Muscle of arm (tissue), 12 donors: ENCODE results near the gene ADI1. TPM values are rescaled to one million over a fixed set of nuclear protein-coding genes. Genes with fewer than 3 reads are reported as not detected.
"Not testable (repeated sequence)": the region's sequence is repeated elsewhere in the genome, so short reads cannot be mapped to it uniquely, and the experiment has no call there.

Source experiments
- DNase-seq: peaks from one replicate; pipeline ENCODE4 v3.0.0-alpha.2; 2013
- polyA plus RNA-seq, 12 donors: library from polyadenylated mRNA; unstranded; fragments of 120-200 nt; gene quantifications; one replicate each; pipeline ENCODE4 v1.2.1, GENCODE V29; 2013; ENCODE audit not compliant: insufficient read length in 12 of 12

ADI1 gene
- polyA plus RNA-seq, 12 donors = 43.1 to 73.4 (median 62.7) TPM; not detected in 1

DNA sequence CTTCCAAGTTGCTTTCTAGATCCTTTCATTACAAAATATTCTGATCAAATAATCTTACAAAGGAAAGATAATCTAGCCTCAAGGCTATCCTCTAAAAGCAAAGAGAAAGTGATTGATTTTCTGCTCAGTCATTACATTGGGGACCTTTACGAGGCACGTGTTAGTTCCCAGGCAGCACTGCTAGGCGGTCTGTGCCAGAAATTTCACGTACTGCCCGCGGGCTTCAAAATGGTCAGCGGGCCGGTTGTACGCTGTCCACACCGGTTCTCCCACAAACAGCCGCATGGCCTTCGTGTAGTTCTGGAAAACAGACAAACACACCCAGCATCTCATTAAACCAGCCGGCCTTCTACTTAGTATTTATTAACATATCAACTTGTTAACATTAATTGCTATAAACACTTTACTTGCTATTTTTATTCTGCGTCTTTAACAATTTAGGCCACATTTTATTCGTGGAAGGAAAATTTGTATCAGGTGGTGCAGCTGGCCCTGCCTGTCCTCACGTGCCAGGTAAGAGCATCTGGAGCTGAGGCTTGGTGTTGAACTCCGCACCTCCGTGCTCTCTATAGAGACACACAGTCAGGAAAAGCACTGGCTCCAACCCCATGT, 20.4 kb downstream of the ADI1 start:
- DNase-seq = no peak

DNA sequence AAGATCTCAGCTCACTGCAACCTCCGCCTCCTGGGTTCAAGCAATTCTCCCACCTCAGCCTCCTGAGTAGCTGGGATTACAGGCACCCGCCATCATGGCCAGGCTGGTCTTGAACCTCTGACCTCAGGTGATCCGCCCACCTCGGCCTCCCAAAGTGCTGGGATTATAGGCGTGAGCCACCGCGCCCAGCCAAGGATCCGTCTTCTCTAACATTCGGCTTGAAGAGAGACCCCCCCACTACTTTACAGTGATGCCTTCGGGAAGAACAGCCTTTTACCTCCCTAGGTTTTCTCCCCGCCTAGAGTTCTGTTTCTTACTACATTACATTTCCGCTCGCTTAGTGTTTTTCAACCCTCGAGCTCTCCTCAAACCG, 22.6 kb downstream of the ADI1 start:
- not testable (repeated sequence) for DNase-seq

DNA sequence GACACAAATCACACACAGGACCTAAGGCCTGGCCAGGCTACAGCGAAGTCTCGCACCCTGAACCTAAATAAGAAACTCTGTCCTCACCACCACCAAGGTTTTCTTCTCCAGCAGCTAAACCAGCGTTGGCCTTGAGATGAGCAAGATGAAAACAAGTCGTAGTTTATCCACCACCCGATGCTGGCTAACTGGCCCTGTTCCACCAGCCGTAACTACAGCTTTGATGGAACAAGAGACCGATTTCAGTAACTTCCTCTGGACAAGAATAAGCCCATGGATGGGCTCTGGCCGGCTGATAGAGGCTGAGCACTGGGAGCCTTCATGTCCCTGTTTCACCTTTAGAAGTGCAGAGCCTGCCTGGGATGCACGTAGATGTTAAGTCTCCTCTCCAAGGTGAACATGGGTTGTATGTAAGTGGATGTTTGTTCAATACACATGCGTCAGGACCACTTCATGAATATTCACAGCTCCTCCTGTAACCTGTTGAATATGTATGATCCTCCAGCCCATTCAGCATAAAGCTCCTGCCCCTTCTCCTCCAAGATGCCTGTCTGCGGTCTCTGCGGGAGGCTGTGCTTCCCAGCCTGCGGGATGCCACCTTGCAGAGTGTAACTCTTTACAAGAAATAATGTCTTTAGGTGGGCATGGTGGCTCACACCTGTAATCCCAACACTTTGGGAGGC, 24.2 kb downstream of the ADI1 start:
- no peak for DNase-seq

DNA sequence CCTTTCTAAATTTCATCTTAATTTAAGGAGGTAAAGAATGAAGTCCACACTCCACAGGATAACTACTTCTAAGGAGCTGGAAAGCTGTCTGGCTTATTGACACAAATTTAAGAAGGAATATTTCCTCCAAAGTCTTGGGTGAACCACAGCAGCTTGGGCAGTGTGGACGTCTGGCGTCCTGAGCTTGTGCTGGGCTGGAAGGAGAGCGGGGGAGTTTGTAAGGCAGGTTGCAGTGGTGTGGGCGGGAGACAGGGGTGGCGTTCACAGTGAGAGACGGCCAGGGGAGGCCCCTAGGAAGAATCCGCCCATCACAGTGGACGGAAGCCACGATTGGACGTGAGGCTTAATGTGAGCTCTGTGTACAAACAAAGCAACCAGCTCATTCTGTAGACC, 25.7 kb downstream of the ADI1 start:
- DNase-seq = peak; percentile 46

DNA sequence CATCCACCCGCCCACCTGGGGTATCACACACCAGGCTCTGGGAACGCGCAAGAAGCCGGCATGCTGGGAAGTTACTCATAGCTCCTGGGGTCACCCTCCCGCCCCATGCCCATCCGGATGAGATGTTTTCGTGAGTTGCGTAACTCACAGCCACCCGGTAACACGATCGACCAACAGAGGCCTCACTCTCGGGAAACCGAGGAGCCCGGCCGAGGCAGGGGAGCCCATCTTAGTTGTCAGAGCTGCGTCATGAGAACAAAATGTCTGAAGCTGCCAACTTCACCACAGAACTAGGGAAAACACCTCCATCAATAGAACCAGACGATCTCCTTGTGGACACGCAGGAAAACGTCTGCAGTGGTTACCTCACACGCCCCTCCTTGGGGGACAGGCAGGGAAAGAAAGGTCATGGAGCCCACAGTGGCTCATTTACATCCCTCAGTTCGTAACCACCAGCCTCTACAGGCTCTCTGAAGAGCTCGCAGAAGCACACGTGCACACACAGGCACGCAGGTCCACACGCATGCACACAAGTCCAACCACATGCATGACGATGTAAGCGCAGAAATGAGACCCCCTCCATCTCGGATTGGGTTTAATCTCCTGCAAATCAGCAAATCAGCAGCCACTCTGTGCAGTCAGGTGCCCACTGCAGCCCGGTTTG, 26.2 kb downstream of the ADI1 start:
- DNase-seq = no peak

DNA sequence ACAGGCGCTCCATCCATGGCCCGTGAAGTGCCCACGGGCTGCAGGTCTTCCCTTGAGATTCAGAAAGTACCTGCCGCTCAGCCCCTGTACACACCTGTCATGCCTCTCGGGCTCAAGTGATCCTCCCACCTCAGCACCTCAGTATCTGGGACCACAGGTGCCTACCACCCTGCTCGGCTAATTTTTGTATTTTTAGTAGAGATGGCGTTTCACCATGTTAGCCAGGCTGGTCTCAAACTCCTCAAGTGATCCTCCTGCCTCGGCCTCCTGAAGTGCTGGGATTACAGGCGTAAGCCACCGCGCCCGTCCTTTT, 26.9 kb downstream of the ADI1 start:
- not testable (repeated sequence) for DNase-seq

DNA sequence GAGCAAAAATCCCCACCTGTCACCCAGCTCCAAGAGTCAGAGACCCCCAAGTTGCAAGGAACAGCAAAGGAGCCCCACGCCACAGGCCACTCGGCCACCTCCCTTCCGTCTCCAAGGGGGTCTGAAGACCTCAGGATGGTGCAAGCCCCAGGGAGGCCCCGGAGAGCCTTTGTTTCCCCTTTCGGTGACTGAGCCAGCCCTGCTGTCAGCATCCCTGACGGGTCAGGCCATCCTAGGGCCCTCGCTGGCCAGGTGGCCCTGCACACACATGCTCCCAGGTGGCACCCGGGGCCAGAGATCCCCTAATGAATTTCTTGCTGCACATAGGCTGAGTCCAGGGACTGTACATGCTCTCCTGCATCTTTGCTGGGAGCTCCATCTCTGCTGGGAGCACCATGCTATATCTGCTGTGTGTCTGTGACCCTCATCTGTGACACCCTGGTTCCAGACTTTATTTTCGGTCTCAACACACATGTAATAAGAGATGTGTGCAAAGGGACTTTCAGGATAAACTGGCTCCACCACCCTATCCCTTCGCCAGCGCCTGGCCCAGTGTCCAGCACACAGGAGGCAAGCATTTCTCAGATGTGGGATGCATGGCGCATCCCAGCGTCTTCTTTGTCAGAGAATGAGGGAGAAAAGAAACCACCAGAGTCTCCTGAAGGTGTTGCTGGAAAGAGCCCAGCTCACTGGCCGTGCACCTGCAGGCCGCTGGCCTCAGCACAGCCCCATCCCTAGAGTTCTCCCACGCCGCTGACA, 27.4 kb downstream of the ADI1 start:
- DNase-seq = no peak

DNA sequence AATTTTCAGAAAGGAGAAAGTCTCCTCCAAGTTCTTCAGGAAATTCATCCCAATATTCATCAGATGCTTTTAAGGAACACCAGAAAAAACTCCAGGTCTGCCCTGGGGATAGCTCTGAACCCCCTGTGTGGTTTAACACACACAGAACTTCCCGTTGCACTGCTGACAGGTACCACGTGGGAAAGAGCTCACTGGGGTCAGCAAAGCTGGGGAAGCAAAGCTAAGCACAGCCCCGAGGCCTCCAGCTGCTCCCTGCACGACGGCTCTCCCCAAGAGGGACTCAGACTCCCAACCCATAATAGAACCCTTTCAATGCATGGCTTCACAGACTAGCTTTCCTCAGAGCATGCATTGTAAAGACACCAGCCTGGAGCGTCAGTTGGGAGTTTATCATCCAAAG, 28.0 kb downstream of the ADI1 start:
- DNase-seq = no peak

DNA sequence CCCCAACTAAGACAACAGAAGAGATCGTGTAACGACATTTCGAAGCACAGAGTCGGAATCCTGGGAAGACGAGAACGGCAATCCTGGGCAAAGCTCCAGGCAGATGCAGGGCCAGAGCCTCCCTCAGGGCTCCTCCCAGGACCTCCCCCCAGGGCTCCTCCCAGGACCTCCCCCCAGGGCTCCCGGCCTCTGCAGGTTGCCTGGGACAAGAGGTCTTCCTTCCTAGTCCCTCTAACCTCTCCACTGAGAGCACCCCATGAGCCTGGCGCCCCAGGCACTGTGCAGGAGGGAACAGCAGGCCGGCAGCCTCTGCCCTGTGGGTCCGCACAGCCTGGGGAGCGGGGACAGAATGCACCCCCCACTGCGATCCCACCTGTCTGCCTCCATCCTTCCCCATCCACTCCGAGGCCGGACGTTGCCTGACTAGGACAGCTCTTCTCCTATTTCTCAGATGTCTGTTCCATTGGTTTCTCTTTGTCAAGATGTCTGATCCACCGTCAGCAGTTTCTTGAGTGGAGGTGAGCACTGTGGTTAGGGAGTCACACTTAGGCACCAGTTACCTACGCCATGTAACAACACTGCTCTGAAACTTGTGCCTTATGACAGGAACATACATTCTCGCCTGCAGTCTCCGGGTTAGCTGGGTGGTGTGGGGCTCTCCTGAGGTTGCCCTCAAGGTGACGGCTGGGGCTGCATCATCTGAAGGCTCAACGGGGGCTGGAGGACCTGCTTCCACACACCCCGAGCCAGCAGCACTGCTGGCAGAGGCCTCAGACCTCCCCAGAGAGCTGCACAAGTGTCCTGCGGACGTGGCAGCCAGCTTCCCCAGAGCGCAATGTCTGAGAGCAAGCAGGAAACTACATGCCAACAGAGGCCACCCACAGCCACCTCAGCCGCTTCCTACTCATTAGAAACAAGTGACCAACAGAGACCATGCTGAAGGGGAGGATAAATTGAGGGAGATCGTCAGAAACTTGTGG, 28.9 kb downstream of the ADI1 start:
- DNase-seq = no peak

DNA sequence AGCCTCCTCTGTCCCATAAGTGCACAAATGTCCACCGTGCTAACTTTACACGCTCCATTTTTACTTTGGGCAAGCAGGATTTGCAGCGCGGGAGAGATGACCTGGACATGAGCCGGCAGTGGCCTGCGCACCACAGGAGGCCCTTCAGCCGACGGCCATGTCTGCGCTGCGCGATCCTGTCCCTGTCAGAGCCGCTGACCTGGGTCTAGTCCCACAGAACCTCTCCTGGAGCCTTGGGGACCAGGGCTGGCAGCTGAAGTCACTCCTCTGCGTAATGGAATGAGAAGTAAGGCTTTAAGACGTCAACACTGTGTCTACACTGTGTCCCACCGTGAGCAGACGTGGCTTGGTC, 29.6 kb downstream of the ADI1 start:
- DNase-seq = no peak

DNA sequence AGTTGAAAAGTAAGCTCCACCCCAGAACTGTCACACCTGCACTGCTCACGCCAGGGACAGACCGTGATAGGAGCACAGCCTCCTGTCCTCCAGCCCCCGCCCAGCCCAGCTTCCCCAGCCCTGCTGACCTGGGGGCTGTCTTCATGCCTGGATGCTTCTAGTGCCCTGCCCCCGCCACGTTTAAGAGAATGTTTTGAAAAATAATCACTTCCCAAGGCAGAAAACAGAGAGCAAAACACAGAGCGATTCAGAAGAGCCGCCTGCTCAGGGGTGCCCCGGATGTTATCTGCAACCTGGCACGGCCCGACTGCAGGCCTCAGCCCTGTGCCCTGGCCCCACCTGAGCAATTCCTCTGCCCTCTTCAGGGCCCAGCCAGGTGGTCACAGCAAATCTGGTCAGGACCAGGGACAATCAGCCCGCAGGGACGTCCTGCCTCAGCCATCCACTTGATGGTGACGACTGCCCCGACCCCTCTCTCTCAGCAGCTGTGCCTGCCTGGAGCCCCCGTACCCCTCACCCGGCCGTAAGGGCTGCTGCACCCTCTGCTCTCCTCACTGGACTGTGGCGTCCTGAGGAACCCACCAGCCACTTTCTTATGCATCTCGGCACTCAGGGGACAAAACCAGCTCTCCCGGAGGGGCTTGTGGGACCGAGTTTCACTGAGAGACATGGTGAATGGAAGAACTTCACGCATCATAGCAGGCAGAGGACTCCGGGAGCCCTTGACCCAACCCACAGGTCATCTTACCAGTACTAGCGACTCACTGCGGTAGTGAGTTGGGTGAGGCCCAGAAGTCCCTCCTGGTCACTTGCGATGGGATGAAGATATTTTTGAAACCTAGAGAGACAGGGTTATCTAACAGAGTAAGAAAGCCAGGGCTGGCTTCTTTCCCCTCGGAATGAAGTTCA, 30.2 kb downstream of the ADI1 start:
- no peak for DNase-seq

DNA sequence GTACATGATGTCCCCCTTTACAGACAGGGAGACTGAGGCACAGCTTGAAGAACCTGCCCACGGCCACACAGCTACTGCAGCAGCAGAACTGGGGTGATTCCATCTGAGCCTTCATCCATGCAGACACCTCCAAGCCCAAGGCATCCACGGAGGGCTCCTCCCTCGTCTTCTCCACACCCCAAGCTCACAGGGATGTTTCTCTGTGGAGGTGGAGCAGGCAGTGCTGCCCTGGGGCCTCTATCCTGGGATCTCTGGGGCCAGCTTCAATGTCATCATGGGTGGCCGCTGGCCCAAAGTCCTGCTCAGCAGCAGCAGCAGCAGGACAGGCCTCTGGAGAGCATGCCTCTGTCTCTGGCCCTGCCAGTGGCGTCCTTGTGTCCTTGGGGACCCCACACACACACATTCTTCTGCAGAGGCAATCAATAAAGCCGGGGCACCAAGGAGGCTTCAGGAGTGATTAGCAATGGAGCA, 31.2 kb downstream of the ADI1 start:
- no peak for DNase-seq

DNA sequence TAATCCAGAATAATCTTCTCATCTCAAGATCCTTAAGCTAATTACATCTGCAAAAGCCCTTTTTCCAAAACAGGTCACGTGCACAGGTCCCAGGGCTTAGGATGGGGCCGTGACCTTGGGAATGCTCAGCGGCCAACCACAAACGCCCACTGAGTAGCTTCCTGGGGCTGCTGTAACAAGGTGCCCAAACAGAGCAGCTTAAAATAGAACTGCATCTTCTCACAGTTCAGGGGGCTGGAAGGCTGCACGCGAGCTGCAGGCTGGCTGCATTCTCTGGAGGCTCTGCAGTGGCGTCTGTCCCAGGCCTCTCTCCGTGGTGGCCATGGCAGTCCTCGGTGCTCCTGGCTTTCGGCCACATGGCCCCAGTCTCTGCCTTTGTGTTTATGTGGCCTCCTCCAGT, 31.9 kb downstream of the ADI1 start:
- DNase-seq = no peak

DNA sequence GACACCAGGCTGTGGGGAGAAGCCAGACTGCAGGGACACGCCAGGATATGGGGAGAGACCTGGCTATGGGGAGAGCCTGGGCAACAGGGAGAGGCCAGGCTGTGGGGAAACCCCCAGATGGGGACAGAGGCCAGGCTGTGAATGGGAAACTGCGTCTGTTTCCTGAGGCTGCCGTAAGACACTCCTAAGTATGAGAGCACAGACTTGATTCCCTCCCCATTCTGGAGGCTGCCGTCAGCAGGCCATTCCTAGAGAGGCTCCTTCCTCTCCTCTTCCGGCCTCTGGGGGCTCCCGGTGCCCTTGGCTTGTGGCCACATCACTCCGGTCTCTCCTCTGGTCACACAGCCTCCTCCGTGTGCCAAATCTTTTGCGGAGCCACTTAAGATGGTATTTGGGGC, 32.3 kb downstream of the ADI1 start:
- no peak for DNase-seq

DNA sequence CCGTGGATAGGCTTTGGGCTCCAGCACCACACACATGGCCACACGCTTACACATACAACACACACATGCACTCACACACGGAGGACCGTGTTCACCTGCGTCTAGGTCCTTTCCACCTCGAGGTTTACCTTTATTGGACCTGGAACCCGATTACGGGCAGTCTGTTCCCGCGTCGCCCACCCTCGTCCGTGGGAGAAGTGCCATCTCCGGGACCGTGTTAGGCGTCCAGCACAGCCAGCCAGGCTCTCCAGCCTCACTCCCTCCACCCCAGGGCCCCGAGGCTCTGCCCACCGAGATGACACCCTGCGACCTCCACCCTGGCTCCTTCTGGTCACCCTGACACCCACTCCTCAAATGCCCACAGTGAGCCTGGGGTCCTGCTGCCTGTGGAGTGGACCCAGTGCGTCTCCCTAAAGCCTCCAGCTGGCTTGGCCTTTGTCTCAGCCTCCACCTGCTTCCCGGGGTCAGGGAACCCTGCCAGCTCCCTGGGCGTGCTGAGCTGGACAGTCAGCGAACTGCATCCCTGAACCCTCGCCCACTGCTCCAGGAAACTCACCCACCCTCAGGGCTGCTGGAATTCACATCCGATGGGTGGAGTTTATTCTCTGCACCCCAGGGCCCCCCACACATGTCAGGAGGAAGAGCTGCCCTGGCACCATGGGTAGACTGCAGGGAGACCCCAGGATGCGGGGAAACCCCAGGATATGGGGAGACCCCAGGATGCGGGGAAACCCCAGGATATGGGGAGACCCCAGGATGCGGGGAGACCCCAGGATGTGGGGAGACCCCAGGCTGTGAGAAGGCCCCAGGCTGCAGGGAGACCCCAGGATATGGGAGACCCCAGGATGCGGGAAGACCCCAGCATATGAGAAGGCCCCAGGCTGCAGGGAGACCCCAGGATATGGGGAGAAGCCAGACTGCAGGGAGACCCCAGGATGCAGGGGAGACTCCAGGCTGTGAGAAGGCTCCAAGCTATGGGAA, 33.0 kb downstream of the ADI1 start:
- no peak for DNase-seq

DNA sequence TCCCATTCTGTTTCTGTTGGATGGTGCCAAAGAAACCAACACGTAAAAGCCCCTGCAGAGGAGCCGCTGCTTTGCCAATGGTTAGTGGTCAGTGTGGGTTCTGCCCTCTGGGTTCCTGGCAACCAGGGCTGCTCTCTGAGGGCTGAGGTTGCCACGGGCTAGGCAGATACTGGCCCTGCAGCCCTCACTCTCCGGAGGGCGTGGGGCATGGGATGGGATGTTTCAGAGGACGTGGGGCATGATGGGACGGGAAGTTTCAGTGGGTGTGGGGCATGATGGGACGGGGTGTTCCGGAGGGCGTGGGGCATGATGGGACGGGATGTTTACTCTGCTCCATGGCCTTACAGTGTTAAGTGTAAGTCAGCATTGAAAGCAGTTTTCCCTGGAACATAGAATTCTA, 34.2 kb downstream of the ADI1 start:
- no peak for DNase-seq

DNA sequence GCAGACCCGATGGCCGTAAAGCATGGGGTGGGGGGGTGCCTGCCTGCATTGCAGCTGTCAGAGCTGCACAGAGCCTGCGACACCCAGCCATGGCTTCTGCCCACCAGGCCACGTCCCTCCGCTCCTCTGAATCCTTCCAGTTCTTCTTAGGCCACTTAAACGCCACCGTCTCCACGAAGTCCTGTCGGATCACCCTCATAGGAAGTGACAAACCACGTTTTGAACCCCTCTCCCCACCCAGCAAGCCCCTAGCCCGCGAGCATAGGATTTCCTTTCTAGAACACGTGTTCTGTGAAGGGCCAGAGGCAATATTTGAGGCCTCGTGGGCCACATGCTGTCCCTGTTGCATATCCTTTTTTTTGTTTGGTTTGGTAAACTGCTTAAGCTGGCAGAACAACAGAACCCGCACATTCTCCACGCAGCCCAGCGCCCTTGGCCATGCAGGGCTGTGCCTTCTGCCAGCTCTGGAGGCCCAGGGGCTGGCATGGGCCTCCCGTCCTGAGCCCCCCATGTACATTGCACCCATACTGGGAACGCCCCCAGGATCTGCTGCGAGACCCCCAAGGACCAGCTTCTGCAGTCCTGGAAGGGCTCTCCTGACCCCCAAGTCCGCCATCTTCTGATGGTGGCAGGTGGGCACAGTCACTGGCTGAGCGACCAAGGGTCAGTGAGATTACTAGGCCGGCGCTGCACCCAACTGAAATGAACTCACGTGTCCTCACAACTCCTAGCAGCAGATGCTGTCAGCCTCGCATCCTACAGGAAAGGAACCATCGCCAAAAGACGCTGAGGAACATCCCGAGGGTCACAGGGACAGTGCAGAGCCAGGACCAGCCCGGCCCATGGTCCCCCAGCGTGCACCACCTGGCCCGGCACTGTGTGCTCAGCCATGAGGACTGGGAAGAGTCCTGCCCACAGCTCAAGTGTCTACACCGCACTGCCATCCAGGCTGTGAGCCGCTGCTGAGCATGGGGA, 35.1 kb downstream of the ADI1 start:
- no peak for DNase-seq
